CD4-positive, alpha-beta T cell treated with Interleukin-17A for 1 hour (primary cell): ENCODE data around the gene ZNF546.
"Not testable (repeated sequence)": the region's sequence is repeated elsewhere in the genome, so short reads cannot be mapped to it uniquely, and the experiment has no call there.

ENCODE experiments used
- DNase-seq: peaks from one replicate; pipeline ENCODE4 v3.0.0-alpha.2; 2020

ZNF546 gene

GRCh38 chr19:39996811-39997637 lies at the start of gene ZNF546:
Gene ZNF546 (plus strand): TSS chr19:39997060. CDS start chr19:39998327, 1,267 bp downstream.
- peak; percentile 94 for DNase-seq

- DNase-seq: no peak
These were observed 47.7 kb upstream of the ZNF546 start for GRCh38 chr19:39949026-39949747.

GRCh38 chr19:39951065-39951650 lies 45.7 kb upstream of the ZNF546 start:
- no peak for DNase-seq

GRCh38 chr19:39951686-39952085 lies 45.2 kb upstream of the ZNF546 start:
- no peak for DNase-seq

- DNase-seq: peak; percentile 22
These were observed 42.9 kb upstream of the ZNF546 start for GRCh38 chr19:39953915-39954314.

- not testable (repeated sequence) for DNase-seq
These were observed 39.0 kb upstream of the ZNF546 start for GRCh38 chr19:39957886-39958285.

GRCh38 chr19:39958942-39959341 lies 37.9 kb upstream of the ZNF546 start:
- peak; percentile 17 for DNase-seq

- not testable (repeated sequence) for DNase-seq
These were observed 37.5 kb upstream of the ZNF546 start for GRCh38 chr19:39959407-39959806.

- no peak for DNase-seq
These were observed 33.0 kb upstream of the ZNF546 start for GRCh38 chr19:39963898-39964297.

GRCh38 chr19:39966617-39967016 lies 30.2 kb upstream of the ZNF546 start:
- DNase-seq: no peak

GRCh38 chr19:39967561-39967960 lies 29.3 kb upstream of the ZNF546 start:
- no peak for DNase-seq

- DNase-seq: no peak
These were observed 28.1 kb upstream of the ZNF546 start for GRCh38 chr19:39968789-39969188.

- DNase-seq: no peak
These were observed 27.6 kb upstream of the ZNF546 start for GRCh38 chr19:39969266-39969665.

GRCh38 chr19:39969681-39970424 lies 27.0 kb upstream of the ZNF546 start:
- DNase-seq: peak; percentile 44

- no peak for DNase-seq
These were observed 26.5 kb upstream of the ZNF546 start for GRCh38 chr19:39970425-39970674.

- peak; percentile 99 for DNase-seq
These were observed 26.0 kb upstream of the ZNF546 start, which contains the start of gene PSMC4 for GRCh38 chr19:39970675-39971379. Gene PSMC4 (plus strand): TSS chr19:39971165. CDS start chr19:39971203, 38 bp downstream.

GRCh38 chr19:39971380-39972035 lies 25.4 kb upstream of the ZNF546 start:
- peak; percentile 17 for DNase-seq

GRCh38 chr19:39974377-39975155 lies 22.3 kb upstream of the ZNF546 start:
- DNase-seq: no peak

- no peak for DNase-seq
These were observed 14.0 kb upstream of the ZNF546 start for GRCh38 chr19:39982883-39983282.

- DNase-seq: no peak
These were observed 13.1 kb upstream of the ZNF546 start for GRCh38 chr19:39983695-39984300.

GRCh38 chr19:39986643-39987042 lies 10.2 kb upstream of the ZNF546 start:
- no peak for DNase-seq
